Fibroblast of the aortic adventitia (primary cell): ENCODE results near the gene TDRD1. TPM values are rescaled to one million over a fixed set of nuclear protein-coding genes. Genes with fewer than 3 reads are reported as not detected.

Experiments
- DNase-seq: peaks from one replicate; pipeline ENCODE4 v3.0.0-alpha.2; 2010; ENCODE audit warnings: low read depth
- H3K4me3 ChIP-seq: 2 replicates; pipeline ENCODE4 v1.5.1; 2011; ENCODE audit warnings: low read depth, mild to moderate bottlenecking, control low read depth, low read length, moderate library complexity
- total RNA-seq: library from RNA; depleted of rRNA; stranded (reverse); fragments of >200 nt; gene quantifications from 2 replicates; pipeline ENCODE4 v1.2.3, GENCODE V29; 2012; ENCODE audit warnings: low replicate concordance
- TF ChIP-seq, protein P1 (sequence below): IDR thresholded peaks from 2 replicates; pipeline ENCODE4 v1.5.1; 2011; ENCODE audit warnings: mild to moderate bottlenecking, low read length, control low read depth, inconsistent platforms; ENCODE audit not compliant: insufficient read depth

Gene TDRD1
- total RNA-seq, 1 donor = 0.45 TPM

DNA sequence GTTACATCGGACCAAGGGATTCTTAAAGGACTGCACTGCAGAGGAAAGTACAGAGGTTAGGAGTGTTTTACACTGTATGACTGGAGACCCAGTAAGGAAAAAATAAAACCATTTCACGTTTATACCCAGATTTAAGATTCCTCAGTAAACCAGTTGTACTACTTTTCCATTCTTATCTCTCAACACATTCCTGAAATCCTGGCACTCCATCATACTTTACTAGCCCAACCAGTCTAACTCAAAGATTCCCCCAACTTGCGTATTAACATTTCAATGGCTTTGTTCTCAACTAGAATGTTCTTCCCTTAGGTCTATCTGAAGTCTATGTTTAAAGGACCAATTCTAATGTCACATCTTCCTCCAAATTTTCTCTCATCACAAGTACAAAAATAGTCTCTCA, 13.1 kb upstream of the TDRD1 start:
- H3K4me3 ChIP-seq = no peak overlapping the region
- TF ChIP-seq, protein P1, sequence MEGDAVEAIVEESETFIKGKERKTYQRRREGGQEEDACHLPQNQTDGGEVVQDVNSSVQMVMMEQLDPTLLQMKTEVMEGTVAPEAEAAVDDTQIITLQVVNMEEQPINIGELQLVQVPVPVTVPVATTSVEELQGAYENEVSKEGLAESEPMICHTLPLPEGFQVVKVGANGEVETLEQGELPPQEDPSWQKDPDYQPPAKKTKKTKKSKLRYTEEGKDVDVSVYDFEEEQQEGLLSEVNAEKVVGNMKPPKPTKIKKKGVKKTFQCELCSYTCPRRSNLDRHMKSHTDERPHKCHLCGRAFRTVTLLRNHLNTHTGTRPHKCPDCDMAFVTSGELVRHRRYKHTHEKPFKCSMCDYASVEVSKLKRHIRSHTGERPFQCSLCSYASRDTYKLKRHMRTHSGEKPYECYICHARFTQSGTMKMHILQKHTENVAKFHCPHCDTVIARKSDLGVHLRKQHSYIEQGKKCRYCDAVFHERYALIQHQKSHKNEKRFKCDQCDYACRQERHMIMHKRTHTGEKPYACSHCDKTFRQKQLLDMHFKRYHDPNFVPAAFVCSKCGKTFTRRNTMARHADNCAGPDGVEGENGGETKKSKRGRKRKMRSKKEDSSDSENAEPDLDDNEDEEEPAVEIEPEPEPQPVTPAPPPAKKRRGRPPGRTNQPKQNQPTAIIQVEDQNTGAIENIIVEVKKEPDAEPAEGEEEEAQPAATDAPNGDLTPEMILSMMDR = no peak
- DNase-seq = peak; percentile 71

DNA sequence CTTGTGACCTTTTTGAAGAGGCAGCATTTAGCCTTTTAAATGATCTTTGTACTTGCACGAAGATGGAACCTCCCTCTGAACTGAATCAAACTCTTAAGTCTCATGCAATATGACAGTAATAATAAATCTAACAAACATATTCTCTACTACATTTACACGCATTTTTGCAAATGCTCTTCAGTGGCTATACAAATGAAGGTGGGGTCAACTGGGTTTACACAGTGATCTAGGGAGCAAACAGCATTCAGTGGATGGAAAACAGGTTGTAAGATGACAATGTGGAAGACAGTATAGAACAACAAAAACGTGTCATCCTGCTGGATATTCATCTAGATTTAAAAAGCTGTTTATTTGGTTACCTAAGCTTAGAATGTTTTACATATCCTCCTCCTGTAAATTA, 12.7 kb upstream of the TDRD1 start:
- no peak for DNase-seq
- TF ChIP-seq, protein P1 = no peak
- H3K4me3 ChIP-seq = no peak overlapping the region

DNA sequence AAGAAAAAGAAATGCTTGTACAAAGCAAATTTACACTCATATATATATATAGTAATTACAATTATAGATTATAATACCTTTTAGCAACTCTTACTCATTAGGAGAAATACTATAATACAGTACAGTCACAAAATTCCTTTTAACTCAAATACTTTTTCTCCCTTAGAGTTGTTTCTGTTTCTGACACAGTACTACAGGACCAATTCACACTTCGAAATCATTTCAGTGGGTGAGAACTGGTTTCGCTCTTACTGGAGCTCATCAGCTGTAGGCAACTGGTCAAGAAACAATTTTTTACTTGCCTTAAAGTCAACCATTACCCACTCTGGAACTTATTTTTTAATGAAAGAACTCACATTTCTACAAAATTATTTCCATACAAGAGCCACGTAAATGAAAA, 11.2 kb upstream of the TDRD1 start:
- no peak overlapping the region for H3K4me3 ChIP-seq
- TF ChIP-seq, protein P1 = no peak
- no peak for DNase-seq

DNA sequence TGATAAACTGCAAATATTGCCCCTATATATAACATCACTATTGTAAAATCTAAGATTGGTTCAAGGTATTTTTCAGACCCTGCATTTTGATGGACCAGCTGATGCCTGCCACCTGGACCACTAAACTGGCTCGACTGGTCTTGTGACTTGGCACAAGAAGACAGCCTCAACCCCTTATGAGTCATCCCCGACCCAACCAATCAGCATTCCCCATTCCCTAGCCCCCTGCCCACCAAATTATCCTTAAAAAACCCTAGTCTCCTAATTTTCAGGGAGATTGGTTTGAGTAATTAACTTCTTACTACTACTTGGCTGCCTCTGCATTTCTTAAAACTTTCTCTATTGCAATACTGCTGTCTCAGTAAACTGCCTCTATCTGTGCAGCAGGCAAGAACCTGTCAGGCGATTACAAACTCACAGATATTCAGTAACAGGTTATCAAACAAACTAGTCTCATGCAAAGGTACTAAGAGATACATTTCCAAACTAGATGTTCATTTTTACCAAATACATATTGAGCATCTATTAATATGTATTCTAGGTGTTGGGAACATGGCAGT, 10.6 kb upstream of the TDRD1 start:
- TF ChIP-seq, protein P1 = no peak
- no peak overlapping the region for H3K4me3 ChIP-seq

DNA sequence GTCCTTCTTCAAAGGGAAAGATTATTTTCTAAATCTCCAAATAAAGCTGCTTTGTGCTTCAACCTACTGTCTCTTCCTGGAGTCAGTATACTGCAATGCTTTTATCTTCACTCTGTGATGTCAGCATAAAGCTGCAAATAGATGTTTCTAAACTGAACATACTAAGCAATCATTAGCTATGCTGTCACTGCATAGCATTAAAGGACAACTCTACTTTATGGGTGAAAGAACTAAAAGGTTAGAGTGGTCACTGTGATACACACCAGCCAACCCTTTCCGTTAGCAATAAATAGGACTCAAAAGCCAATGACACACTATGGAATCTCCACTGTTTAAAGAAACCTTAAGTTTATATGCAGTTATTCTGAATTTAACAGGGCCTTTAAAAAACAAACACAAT, 6.9 kb upstream of the TDRD1 start:
- DNase-seq = peak; percentile 39
- peak overlapping the region; percentile 100 for H3K4me3 ChIP-seq
- TF ChIP-seq, protein P1 = no peak

More for the DNA sequence above, 10.6 kb upstream of the TDRD1 start:
- DNase-seq = no peak

DNA sequence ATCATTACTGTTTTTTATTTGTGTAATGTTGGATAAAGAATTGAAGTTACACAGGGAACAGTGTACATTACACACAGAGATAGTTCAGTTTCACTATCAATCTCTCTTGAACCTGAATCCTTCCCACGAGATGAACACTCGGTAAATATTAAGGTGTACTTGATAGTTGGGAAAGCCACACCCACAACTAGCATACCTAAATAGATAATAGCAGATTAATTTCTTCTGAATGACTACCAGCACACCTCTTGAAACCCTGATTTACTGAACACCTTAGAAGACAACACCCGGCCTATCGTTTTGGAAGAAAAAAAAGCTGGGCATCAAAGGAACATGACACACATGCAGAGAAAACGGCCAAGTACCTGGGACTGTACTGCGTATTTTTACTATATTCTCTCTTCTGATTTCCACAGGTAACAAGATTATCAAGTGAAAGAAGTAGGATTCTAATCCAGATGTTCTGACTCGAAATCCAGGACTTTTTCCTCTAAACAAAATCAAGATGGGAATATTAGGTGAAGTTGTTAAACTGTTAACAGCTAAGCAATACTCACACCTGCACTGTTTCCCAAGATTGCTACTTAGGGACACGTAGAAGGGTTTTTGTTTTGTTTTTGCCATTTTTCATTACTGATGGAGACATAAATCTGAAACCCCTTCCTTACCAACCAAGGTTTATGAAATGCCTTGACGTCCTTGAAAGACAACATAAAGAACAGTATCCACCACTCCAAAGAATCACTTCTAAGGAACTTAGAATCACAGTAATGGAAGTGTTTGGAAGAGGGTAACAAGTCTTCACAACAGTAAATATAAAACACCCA, 6.2 kb upstream of the TDRD1 start:
- DNase-seq = peak; percentile 17
- H3K4me3 ChIP-seq = peak overlapping the region; percentile 100
- TF ChIP-seq, protein P1 = no peak
